Liver (tissue), 9 donors: ENCODE measurements around the gene TESMIN. TPM values are rescaled to one million over a fixed set of nuclear protein-coding genes. Genes with fewer than 3 reads are reported as not detected.

Experiments
- DNase-seq: peaks from one replicate; pipeline ENCODE4 v3.0.0-alpha.2; 2017; ENCODE audit warnings: low spot score
- H3K27ac ChIP-seq, 2 donors: one replicate each; pipeline ENCODE4 v1.7.0; 2013; ENCODE audit warnings: inconsistent platforms in 2 of 2, low read length in 2 of 2, control low read depth in 1 of 2, low read depth in 1 of 2, mild to moderate bottlenecking in 1 of 2
- H3K27me3 ChIP-seq, 4 donors: one replicate each; pipeline versions ENCODE4 v1.6.1 to v1.7.0; 2013; ENCODE audit warnings: low read length in 3 of 4, inconsistent platforms in 1 of 4, mild to moderate bottlenecking in 1 of 4, moderate library complexity in 1 of 4; ENCODE audit not compliant: control insufficient read depth in 4 of 4, insufficient read depth in 4 of 4
- H3K36me3 ChIP-seq, 4 donors: one replicate each; pipeline versions ENCODE4 v1.6.1 to v1.7.0; 2013; ENCODE audit warnings: low read length in 3 of 4, mild to moderate bottlenecking in 3 of 4, low read depth in 1 of 4, moderate library complexity in 1 of 4; ENCODE audit not compliant: control insufficient read depth in 4 of 4, insufficient read depth in 3 of 4
- H3K4me1 ChIP-seq, 4 donors: one replicate each; pipeline versions ENCODE4 v1.6.1 to v1.7.0; 2013; ENCODE audit warnings: low read length in 3 of 4, mild to moderate bottlenecking in 3 of 4, moderate library complexity in 1 of 4; ENCODE audit not compliant: control insufficient read depth in 4 of 4, insufficient read depth in 4 of 4
- H3K4me3 ChIP-seq, 3 donors: one replicate each; pipeline versions ENCODE4 v1.6.1 to v1.7.0; 2013; ENCODE audit warnings: low read length in 3 of 3, control low read depth in 1 of 3, low read depth in 1 of 3, mild to moderate bottlenecking in 1 of 3
- H3K9ac ChIP-seq, 2 donors: one replicate each; pipeline ENCODE4 v1.7.0; 2013; ENCODE audit warnings: low read length in 2 of 2, mild to moderate bottlenecking in 2 of 2, moderate library complexity in 2 of 2, control low read depth in 1 of 2, low read depth in 1 of 2
- H3K9me3 ChIP-seq, 4 donors: one replicate each; pipeline versions ENCODE4 v1.6.1 to v1.7.0; 2013; ENCODE audit warnings: low read length in 3 of 4; ENCODE audit not compliant: control insufficient read depth in 4 of 4
- EGR1 ChIP-seq, 2 donors: IDR thresholded peaks; 2 replicates each; pipeline ENCODE4 v1.6.1; 2016 to 2018; ENCODE audit warnings: antibody characterized with exemption in 2 of 2, low read depth in 2 of 2
- FOXA1 ChIP-seq: IDR thresholded peaks from 2 replicates; pipeline ENCODE4 v1.6.1; 2016; ENCODE audit warnings: antibody characterized with exemption
- FOXA2 ChIP-seq: IDR thresholded peaks from 2 replicates; pipeline ENCODE4 v1.6.1; 2016; ENCODE audit warnings: antibody characterized with exemption
- HNF4A ChIP-seq, 2 donors: conservative IDR thresholded peaks; 2 replicates each; pipeline ENCODE4 v1.6.1; 2016; ENCODE audit warnings: antibody characterized with exemption in 2 of 2, mild to moderate bottlenecking in 2 of 2
- HNF4G ChIP-seq: IDR thresholded peaks from 2 replicates; pipeline ENCODE4 v1.6.1; 2016; ENCODE audit warnings: antibody characterized with exemption
- JUND ChIP-seq, 2 donors: IDR thresholded peaks; 2 replicates each; pipeline ENCODE4 v1.6.1; 2016; ENCODE audit warnings: antibody characterized with exemption in 2 of 2
- NR2F2 ChIP-seq: IDR thresholded peaks from 2 replicates; pipeline ENCODE4 v1.6.1; 2016; ENCODE audit warnings: antibody characterized with exemption
- RAD21 ChIP-seq, 2 donors: IDR thresholded peaks; 2 replicates each; pipeline ENCODE4 v1.6.1; 2016; ENCODE audit warnings: antibody characterized with exemption in 2 of 2, mild to moderate bottlenecking in 2 of 2
- RXRA ChIP-seq, 2 donors: IDR thresholded peaks; 2 replicates each; pipeline ENCODE4 v1.6.1; 2017 to 2018; ENCODE audit warnings: antibody characterized with exemption in 2 of 2, mild to moderate bottlenecking in 1 of 2
- SP1 ChIP-seq: IDR thresholded peaks from 2 replicates; pipeline ENCODE4 v1.6.1; 2018; ENCODE audit warnings: antibody characterized with exemption, mild to moderate bottlenecking
- TAF1 ChIP-seq: conservative IDR thresholded peaks from 2 replicates; pipeline ENCODE4 v1.6.1; 2016; ENCODE audit warnings: antibody characterized with exemption, mild to moderate bottlenecking
- YY1 ChIP-seq: IDR thresholded peaks from 2 replicates; pipeline ENCODE4 v1.6.1; 2016; ENCODE audit warnings: antibody characterized with exemption, mild to moderate bottlenecking
- WGBS: extraction: QIAGEN DNeasy Blood & Tissue Kit; methylation state at CpG from one replicate; pipeline ENCODE4 v1.1.7; 2013; 5-methylcytosine and 5-hydroxymethylcytosine counted together
- polyA plus RNA-seq, 2 donors: library from polyadenylated mRNA; stranded (reverse) in 1 of 2; unstranded in 1 of 2; fragments of 200-250 nt in 1 of 2; fragments of >200 nt in 1 of 2; fragmentation: Nextera tagmentation in 1 of 2; extraction: Ambion mirVana in 1 of 2; gene quantifications; one replicate each; pipeline versions ENCODE4 v1.2.1 to v1.2.3, GENCODE V29; 2013 to 2015
- total RNA-seq, 2 donors: library from RNA; depleted of rRNA; stranded (reverse); fragments of >200 nt; gene quantifications; one replicate each; pipeline ENCODE4 v1.2.3, GENCODE V29; 2014
- TF ChIP-seq, protein P1 (sequence below): IDR thresholded peaks from 2 replicates; pipeline ENCODE4 v1.6.1; 2016; ENCODE audit warnings: antibody characterized with exemption
- TF ChIP-seq, protein P2 (sequence below): IDR thresholded peaks from 2 replicates; pipeline ENCODE4 v1.6.1; 2016; ENCODE audit warnings: antibody characterized with exemption
- TF ChIP-seq, protein P3 (sequence below): fragments of 150-350 bp; IDR thresholded peaks from 2 replicates; pipeline ENCODE4 v1.5.1; 2017; ENCODE audit warnings: improper control_type of control experiment, low read depth, low read length; ENCODE audit not compliant: missing input control
- TF ChIP-seq, protein P4 (sequence below): IDR thresholded peaks from 2 replicates; pipeline ENCODE4 v1.6.1; 2016; ENCODE audit warnings: antibody characterized with exemption, mild to moderate bottlenecking
- donor health status: healthy.
- donor health status: healthy.
- donor health status: healthy.
- donor health status: healthy.
- donor health status: healthy.

TESMIN gene
- total and polyA plus RNA-seq, 4 donors = 0.27 to 2.5 (median 0.62) TPM

DNA sequence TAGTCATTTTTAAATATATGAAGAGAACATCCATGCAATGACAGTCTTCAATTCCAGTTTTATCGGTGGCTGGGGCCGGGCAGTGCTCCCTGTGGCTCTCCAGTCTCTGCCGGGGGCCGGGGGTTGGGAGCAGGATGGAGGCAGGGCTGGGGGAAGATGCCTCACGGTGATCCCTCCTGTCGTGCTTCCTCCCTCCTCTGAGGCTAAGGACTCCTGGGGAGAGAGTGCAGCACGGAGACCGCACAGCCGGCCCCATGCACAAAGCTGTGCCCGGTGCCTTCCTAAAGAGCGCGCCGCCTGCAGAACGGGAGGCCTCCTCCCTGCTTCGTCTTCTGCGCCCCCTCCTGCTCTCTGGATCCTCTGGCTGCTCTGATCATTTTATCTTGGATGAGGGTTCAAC is 46.4 kb downstream of the TESMIN start:
- no peak for TF ChIP-seq SP1
- TF ChIP-seq, protein P1, sequence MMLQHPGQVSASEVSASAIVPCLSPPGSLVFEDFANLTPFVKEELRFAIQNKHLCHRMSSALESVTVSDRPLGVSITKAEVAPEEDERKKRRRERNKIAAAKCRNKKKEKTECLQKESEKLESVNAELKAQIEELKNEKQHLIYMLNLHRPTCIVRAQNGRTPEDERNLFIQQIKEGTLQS = no peak
- no peak for TF ChIP-seq FOXA2
- TF ChIP-seq EGR1 (IDR thresholded peaks at IDR 0.05; ENCODE audit: low read depth in 2 of 2) = no peak
- no peak for TF ChIP-seq FOXA1
- no peak for TF ChIP-seq TAF1
- Histone ChIP-seq H3K9ac (no peak overlapping the region), H3K4me3 (no peak overlapping the region), H3K27ac (no peak overlapping the region), H3K27me3 (peaks cover 0 to 2% (median 0%) of the 10 kb centered on the region in 4 donors), H3K36me3 (no peaks in the 10 kb centered on the region), H3K4me1 (no peaks in the 10 kb centered on the region), H3K9me3 (peaks cover 0 to 1% (median 0%) of the 10 kb centered on the region in 4 donors)
- 25% methylated on average over 16 of the region's 16 CpGs for WGBS
- no peak for DNase-seq

DNA sequence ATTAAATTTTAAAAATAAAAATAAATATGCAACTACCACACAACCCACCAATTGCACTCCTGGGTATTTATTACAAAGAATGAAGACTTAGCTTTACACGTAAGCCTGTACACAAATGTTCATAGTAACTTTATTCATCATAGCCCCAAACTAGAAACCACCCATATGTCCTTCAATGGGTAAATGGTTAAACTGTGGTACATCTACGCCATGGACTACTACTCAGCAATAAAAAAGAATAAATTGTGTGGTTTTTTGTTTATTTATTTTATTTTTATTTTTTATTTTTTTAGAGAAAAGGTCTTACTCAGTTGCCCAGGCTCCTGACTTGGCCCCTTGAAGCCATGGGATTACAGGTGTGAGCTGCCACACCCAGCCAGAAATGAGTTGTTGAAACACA is 52.3 kb downstream of the TESMIN start:
- TF ChIP-seq TAF1 (no peak), HNF4A (conservative IDR thresholded peaks at IDR 0.05) (no peak), HNF4G (no peak), NR2F2 (no peak), JUND (IDR thresholded peaks at IDR 0.05) (no peak), FOXA2 (no peak), SP1 (no peak), YY1 (no peak), RAD21 (IDR thresholded peaks at IDR 0.05) (no peak), RXRA (IDR thresholded peaks at IDR 0.05) (no peak)
- TF ChIP-seq, protein P2, sequence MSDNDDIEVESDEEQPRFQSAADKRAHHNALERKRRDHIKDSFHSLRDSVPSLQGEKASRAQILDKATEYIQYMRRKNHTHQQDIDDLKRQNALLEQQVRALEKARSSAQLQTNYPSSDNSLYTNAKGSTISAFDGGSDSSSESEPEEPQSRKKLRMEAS = no peak
- TF ChIP-seq, protein P3, sequence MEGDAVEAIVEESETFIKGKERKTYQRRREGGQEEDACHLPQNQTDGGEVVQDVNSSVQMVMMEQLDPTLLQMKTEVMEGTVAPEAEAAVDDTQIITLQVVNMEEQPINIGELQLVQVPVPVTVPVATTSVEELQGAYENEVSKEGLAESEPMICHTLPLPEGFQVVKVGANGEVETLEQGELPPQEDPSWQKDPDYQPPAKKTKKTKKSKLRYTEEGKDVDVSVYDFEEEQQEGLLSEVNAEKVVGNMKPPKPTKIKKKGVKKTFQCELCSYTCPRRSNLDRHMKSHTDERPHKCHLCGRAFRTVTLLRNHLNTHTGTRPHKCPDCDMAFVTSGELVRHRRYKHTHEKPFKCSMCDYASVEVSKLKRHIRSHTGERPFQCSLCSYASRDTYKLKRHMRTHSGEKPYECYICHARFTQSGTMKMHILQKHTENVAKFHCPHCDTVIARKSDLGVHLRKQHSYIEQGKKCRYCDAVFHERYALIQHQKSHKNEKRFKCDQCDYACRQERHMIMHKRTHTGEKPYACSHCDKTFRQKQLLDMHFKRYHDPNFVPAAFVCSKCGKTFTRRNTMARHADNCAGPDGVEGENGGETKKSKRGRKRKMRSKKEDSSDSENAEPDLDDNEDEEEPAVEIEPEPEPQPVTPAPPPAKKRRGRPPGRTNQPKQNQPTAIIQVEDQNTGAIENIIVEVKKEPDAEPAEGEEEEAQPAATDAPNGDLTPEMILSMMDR = no peak
- TF ChIP-seq, protein P4, sequence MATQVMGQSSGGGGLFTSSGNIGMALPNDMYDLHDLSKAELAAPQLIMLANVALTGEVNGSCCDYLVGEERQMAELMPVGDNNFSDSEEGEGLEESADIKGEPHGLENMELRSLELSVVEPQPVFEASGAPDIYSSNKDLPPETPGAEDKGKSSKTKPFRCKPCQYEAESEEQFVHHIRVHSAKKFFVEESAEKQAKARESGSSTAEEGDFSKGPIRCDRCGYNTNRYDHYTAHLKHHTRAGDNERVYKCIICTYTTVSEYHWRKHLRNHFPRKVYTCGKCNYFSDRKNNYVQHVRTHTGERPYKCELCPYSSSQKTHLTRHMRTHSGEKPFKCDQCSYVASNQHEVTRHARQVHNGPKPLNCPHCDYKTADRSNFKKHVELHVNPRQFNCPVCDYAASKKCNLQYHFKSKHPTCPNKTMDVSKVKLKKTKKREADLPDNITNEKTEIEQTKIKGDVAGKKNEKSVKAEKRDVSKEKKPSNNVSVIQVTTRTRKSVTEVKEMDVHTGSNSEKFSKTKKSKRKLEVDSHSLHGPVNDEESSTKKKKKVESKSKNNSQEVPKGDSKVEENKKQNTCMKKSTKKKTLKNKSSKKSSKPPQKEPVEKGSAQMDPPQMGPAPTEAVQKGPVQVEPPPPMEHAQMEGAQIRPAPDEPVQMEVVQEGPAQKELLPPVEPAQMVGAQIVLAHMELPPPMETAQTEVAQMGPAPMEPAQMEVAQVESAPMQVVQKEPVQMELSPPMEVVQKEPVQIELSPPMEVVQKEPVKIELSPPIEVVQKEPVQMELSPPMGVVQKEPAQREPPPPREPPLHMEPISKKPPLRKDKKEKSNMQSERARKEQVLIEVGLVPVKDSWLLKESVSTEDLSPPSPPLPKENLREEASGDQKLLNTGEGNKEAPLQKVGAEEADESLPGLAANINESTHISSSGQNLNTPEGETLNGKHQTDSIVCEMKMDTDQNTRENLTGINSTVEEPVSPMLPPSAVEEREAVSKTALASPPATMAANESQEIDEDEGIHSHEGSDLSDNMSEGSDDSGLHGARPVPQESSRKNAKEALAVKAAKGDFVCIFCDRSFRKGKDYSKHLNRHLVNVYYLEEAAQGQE = no peak
- TF ChIP-seq, protein P1 = no peak
- H3K27ac ChIP-seq = no peak overlapping the region
- no peaks in the 10 kb centered on the region for H3K4me1 ChIP-seq
- no peak overlapping the region for H3K9ac ChIP-seq
- WGBS = 89% methylated on average over 2 of the region's 2 CpGs
- H3K4me3 ChIP-seq = no peak overlapping the region
- H3K9me3 ChIP-seq = peaks cover 0 to 1% (median 0%) of the 10 kb centered on the region in 4 donors
- no peaks in the 10 kb centered on the region for H3K36me3 ChIP-seq
- no peak for DNase-seq
- H3K27me3 ChIP-seq = peaks cover 0 to 2% (median 0%) of the 10 kb centered on the region in 4 donors
